GM19025 (cell line): ENCODE measurements around the gene CTNNA3.

Source experiments
- ATAC-seq: cut with Tn5 transposase; IDR thresholded peaks from one replicate; pipeline ENCODE4 v1.9.1; 2021; ENCODE audit warnings: mild to moderate bottlenecking, low read depth, moderate library complexity; ENCODE audit not compliant: unreplicated experiment

Gene CTNNA3

GRCh38 chr10:66102756-66103155 is 1593.2 kb downstream of the CTNNA3 start:
- ATAC-seq, result no peak

DNA sequence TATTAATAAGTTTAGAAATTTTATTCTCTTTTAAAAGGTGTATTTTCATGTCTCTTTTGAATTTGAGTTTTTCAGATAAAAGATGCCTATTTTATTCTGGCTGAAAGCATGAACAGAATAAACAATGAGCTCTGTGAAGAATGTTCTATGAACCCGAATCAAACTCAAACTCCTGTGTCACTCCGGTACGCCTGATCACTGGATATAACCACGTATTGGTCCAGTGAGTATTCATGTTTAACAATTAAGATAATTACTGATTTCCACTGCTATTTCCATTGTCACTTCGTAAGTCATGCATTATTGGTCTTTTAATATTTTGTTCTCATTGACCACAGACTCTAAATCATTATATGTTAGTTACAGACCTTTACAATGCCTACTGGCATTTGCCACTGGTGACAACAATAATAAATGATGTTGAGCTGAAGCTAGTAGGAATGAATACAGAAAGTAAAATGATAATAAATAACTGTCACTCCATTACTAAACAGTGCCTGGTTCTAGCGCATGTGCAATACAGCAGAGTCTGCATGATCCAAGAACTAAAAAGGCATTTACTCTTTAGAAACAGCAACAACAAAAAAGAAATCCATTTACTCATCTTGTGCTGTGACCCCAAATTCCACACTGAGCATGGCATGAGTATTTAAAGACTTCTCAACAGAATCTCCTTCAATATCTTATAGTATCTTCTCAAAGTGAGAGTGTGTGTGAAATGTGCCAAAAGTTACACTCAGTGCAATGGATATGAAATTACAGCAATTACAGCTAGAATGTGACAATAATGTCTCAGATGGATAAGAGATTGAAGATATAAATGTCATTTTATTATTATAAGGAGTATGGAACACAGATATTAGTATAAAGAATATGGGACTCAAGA is 1597.2 kb downstream of the CTNNA3 start:
- ATAC-seq, result no peak

DNA sequence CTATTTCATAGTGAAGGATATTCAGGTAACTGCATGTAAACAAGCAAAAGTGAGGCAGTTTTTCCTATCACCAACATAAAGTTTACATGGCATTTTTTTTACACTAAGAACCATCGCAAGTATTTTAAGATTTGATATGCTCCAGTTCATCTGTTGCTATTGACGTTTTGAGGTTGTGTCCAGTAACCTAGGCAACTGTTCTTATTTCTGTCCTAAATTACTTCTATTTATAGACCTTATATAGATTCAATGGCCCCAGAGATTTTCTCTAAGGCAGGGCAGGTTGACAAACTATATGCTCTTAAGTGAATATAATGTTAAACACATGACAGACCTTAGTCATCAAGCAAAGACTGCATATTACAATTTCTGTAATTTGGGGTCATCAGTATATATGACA is 1600.4 kb downstream of the CTNNA3 start:
- ATAC-seq, result no peak

GRCh38 chr10:66085906-66086305 is 1610.1 kb downstream of the CTNNA3 start:
- no peak for ATAC-seq

DNA sequence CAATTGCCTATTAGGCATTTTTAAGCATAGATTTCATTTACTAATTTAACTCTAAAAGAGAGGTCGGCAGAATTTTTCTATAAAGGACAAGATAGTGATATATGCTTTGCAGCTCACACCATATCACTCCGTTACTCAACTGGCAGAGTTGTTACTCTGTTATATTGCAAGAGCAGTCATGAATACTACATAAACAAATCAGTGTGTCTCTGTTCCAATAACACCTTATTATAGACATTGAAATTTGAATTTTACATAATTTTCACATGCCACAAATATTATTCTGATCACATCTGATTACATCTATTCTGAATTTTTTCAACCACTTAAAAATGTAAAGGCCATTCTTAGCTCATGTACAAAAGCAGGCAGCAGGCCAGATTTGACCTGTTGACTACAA is 1624.1 kb downstream of the CTNNA3 start:
- no peak for ATAC-seq

GRCh38 chr10:66058594-66058993 is 1637.4 kb downstream of the CTNNA3 start:
- ATAC-seq, result no peak

DNA sequence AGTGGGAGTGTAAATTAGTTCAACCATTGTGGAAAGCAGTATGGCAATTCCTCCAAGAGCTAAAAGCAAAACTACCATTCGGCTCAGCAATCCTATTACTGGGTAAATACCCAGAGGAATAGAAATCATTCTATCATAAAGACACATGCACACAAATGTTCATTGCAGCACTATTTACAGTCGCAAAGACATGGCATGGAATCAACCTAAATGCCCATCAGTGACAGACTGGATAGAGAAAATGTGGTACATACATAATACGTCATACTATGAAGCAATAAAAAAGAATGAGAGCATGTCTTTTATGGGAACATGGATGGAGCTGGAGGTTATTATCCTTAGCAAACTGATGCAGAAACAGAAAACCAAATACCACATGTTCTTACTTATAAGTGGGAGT is 1646.7 kb downstream of the CTNNA3 start:
- no peak for ATAC-seq

- ATAC-seq, result no peak
Measured at GRCh38 chr10:66045859-66046258, 1650.1 kb downstream of the CTNNA3 start.

- no peak for ATAC-seq
Measured at GRCh38 chr10:66041771-66042170, 1654.2 kb downstream of the CTNNA3 start.

- ATAC-seq, result no peak
Measured at GRCh38 chr10:66038623-66039022, 1657.4 kb downstream of the CTNNA3 start.

GRCh38 chr10:66026321-66026720 is 1669.7 kb downstream of the CTNNA3 start:
- no peak for ATAC-seq

GRCh38 chr10:66025186-66025585 is 1670.8 kb downstream of the CTNNA3 start:
- ATAC-seq, result no peak

GRCh38 chr10:66021423-66021822 is 1674.6 kb downstream of the CTNNA3 start:
- no peak for ATAC-seq

GRCh38 chr10:66008221-66008620 is 1687.8 kb downstream of the CTNNA3 start:
- ATAC-seq, result no peak

- no peak for ATAC-seq
Measured at GRCh38 chr10:66006411-66006810, 1689.6 kb downstream of the CTNNA3 start.

DNA sequence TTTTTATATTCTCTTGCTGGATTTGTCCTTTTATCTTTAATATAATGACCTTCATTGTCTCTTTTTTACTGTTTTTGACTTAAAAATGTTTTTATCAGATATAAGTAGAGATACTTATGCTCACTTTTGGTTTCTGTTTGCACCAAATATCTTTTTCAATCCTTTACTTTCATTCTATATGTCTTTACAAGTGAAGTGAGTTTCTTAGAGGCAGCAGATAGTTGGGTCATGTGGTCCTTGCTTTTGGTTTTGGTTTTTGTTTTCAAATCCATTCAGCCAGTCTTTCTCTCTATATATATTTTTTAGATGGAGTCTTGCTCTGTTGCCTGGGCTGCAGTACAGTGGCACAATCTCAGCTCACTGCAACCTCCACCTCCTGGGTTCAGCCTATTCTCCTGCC is 1702.5 kb downstream of the CTNNA3 start:
- ATAC-seq, result no peak

DNA sequence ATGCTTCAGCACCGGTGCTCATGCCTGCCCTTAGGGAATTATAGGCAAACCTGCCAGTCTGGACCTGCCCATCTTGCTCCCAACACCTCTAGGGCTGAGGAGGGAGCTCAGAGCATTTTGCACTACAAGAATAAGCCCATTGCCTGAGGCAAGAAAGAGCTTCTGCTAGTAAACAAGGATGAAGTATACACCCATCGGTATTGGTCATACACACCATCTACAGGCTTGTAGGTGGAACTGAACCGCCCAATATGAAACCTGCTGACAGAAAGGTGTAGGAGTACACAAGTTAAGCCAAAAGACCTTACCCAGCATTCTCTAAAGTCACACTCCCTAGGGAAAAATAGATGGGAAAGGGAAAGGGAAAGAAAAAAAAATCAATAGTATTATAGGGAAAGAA is 1727.1 kb downstream of the CTNNA3 start:
- no peak for ATAC-seq

- ATAC-seq, result no peak
Measured at GRCh38 chr10:65968437-65968836, 1727.6 kb downstream of the CTNNA3 start.

GRCh38 chr10:65964205-65964604 is 1731.8 kb downstream of the CTNNA3 start:
- ATAC-seq, result no peak

DNA sequence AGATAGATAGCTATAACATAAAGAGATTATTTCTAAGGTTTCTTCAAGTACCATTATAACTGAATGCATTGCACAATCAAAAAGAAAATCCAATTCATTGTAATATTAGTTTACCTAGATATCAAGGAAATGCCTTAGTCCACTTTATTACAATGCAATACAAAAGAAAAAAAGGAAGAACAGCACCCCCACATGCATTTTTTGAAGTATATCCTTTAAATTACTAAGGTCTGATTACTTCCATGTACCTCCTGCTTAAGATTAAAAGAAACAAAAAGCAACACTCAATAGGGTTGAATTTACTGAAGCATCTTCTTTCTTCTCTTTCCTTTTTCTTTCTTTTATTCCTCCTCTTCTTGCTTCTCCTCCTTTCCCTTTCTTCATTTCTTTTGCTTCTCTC is 1743.9 kb downstream of the CTNNA3 start:
- ATAC-seq, result no peak

GRCh38 chr10:65950075-65950474 is 1745.9 kb downstream of the CTNNA3 start:
- ATAC-seq, result no peak

GRCh38 chr10:65949526-65949925 is 1746.5 kb downstream of the CTNNA3 start:
- no peak for ATAC-seq
